Endodermal cell (in vitro differentiated cells): ENCODE measurements around the gene AUNIP. TPM values are rescaled to one million over a fixed set of nuclear protein-coding genes. Genes with fewer than 3 reads are reported as not detected.

Experiments
- DNase-seq: peaks from one replicate; pipeline ENCODE4 v3.0.0-alpha.2; 2017
- H3K27ac ChIP-seq: 2 replicates; pipeline ENCODE4 v1.5.1; 2013; ENCODE audit warnings: mild to moderate bottlenecking, low read depth, low read length, moderate library complexity
- H3K27me3 ChIP-seq: 2 replicates; pipeline ENCODE4 v1.6.1; 2013; ENCODE audit warnings: mild to moderate bottlenecking, low read length, moderate library complexity; ENCODE audit not compliant: insufficient read depth, control insufficient read depth, poor library complexity, severe bottlenecking
- H3K36me3 ChIP-seq: 2 replicates; pipeline ENCODE4 v1.7.0; 2013; ENCODE audit warnings: mild to moderate bottlenecking, low read length, moderate library complexity; ENCODE audit not compliant: control insufficient read depth, insufficient read depth
- H3K4me1 ChIP-seq: one replicate; pipeline ENCODE4 v1.7.0; 2013; ENCODE audit warnings: low read length; ENCODE audit not compliant: control insufficient read depth, insufficient read depth
- H3K4me3 ChIP-seq: 2 replicates; pipeline ENCODE4 v1.5.1; 2013; ENCODE audit warnings: mild to moderate bottlenecking, low read length, moderate library complexity
- H3K9ac ChIP-seq: 2 replicates; pipeline ENCODE4 v1.6.1; 2013; ENCODE audit warnings: mild to moderate bottlenecking, low read length, moderate library complexity; ENCODE audit not compliant: poor library complexity, severe bottlenecking; ENCODE audit errors: extremely low read depth
- H3K9me3 ChIP-seq: 2 replicates; pipeline ENCODE4 v1.6.1; 2013; ENCODE audit warnings: mild to moderate bottlenecking, low read length, moderate library complexity; ENCODE audit not compliant: control insufficient read depth
- H3K27ac Mint-ChIP-seq: 2 replicates; pipeline ENCODE4 v1.8.0; 2020; ENCODE audit warnings: mixed read lengths
- H3K27me3 Mint-ChIP-seq: 2 replicates; pipeline ENCODE4 v1.8.0; 2021; ENCODE audit warnings: mild to moderate bottlenecking, mixed read lengths; ENCODE audit not compliant: insufficient read depth
- H3K36me3 Mint-ChIP-seq: 2 replicates; pipeline ENCODE4 v1.8.0; 2020; ENCODE audit warnings: low read depth, mixed read lengths
- H3K4me1 Mint-ChIP-seq: 2 replicates; pipeline ENCODE4 v1.8.0; 2020; ENCODE audit warnings: mixed read lengths
- H3K4me3 Mint-ChIP-seq: 2 replicates; pipeline ENCODE4 v1.8.0; 2020; ENCODE audit warnings: mild to moderate bottlenecking, moderate library complexity, mixed read lengths
- H3K9me3 Mint-ChIP-seq: 2 replicates; pipeline ENCODE4 v1.8.0; 2020; ENCODE audit warnings: mild to moderate bottlenecking, mixed read lengths
- CTCF ChIP-seq: fragments of 200-600 bp; sonication (generic); conservative IDR thresholded peaks from 2 replicates; pipeline ENCODE4 v1.5.0; 2021; ENCODE audit warnings: antibody characterized with exemption, mild to moderate bottlenecking
- WGBS, 2 experiments: methylation state at CpG; one replicate each; pipeline versions ENCODE4 v1.1.5 to v1.1.7; 2013; ENCODE audit warnings: missing lambda C conversion rate in 2 of 2, mixed read lengths in 1 of 2; ENCODE audit not compliant: insufficient coverage in 1 of 2, insufficient read length in 1 of 2; 5-methylcytosine and 5-hydroxymethylcytosine counted together
- total RNA-seq, 2 donors: library from RNA; stranded (reverse); fragmentation: NEBNext Ultra II Directional in 1 of 2; extraction: Animal tissue kit (Norgen Biotek cat#: 25700) in 1 of 2; gene quantifications; 2 replicates in 1 of 2; 3 replicates in 1 of 2; pipeline ENCODE4 v1.2.1, GENCODE V29; 2021

Gene AUNIP
- total RNA-seq, 2 donors from 2014 or later = 14.3 to 19.5 TPM

GRCh38 chr1:25829046-25829445 lies 30.2 kb downstream of the AUNIP start:
- no peak overlapping the region for H3K4me3 Mint-ChIP-seq
- peaks cover 20% of the 10 kb centered on the region for H3K27me3 ChIP-seq
- peaks cover 65% of the 10 kb centered on the region for H3K36me3 Mint-ChIP-seq
- H3K9me3 Mint-ChIP-seq = no peaks in the 10 kb centered on the region
- no peak for TF ChIP-seq CTCF
- no peak overlapping the region for H3K27ac ChIP-seq
- no peak overlapping the region for H3K27ac Mint-ChIP-seq
- no peaks in the 10 kb centered on the region for H3K9me3 ChIP-seq
- H3K9ac ChIP-seq = no peak overlapping the region
- no peak for DNase-seq
- peaks cover 57% of the 10 kb centered on the region for H3K36me3 ChIP-seq
- peaks cover 15% of the 10 kb centered on the region for H3K27me3 Mint-ChIP-seq
- no peak overlapping the region for H3K4me3 ChIP-seq
- 93 to 100% methylated on average over 1 of the region's 1 CpG for WGBS, 2 experiments
- peaks cover 23% of the 10 kb centered on the region for H3K4me1 ChIP-seq
- peaks cover 24% of the 10 kb centered on the region for H3K4me1 Mint-ChIP-seq

- no peaks in the 10 kb centered on the region for H3K9me3 ChIP-seq
- H3K4me1 ChIP-seq = peaks cover 23% of the 10 kb centered on the region
- peaks cover 20% of the 10 kb centered on the region for H3K27me3 ChIP-seq
- no peak for DNase-seq
- H3K4me1 Mint-ChIP-seq = peaks cover 21% of the 10 kb centered on the region
- TF ChIP-seq CTCF = no peak
- no peak overlapping the region for H3K27ac ChIP-seq
- peaks cover 57% of the 10 kb centered on the region for H3K36me3 ChIP-seq
- H3K4me3 ChIP-seq = no peak overlapping the region
- no peaks in the 10 kb centered on the region for H3K9me3 Mint-ChIP-seq
- H3K27me3 Mint-ChIP-seq = peaks cover 15% of the 10 kb centered on the region
- peaks cover 63% of the 10 kb centered on the region for H3K36me3 Mint-ChIP-seq
- WGBS, 2 experiments = 90 to 100% methylated on average over 1 to 3 of the region's 3 CpGs
- no peak overlapping the region for H3K27ac Mint-ChIP-seq
- H3K4me3 Mint-ChIP-seq = no peak overlapping the region
- H3K9ac ChIP-seq = no peak overlapping the region
Observed at GRCh38 chr1:25828491-25828890, 30.8 kb downstream of the AUNIP start.

- peaks cover 20% of the 10 kb centered on the region for H3K27me3 ChIP-seq
- DNase-seq = no peak
- Mint-ChIP-seq H3K27me3 (peaks cover 19% of the 10 kb centered on the region), H3K9me3 (no peaks in the 10 kb centered on the region), H3K27ac (no peak overlapping the region), H3K36me3 (peaks cover 51% of the 10 kb centered on the region), H3K4me1 (peaks cover 15% of the 10 kb centered on the region), H3K4me3 (no peak overlapping the region)
- H3K9me3 ChIP-seq = no peaks in the 10 kb centered on the region
- H3K36me3 ChIP-seq = peaks cover 48% of the 10 kb centered on the region
- H3K9ac ChIP-seq = no peak overlapping the region
- no peak overlapping the region for H3K4me3 ChIP-seq
- H3K27ac ChIP-seq = no peak overlapping the region
- no peak for TF ChIP-seq CTCF
- peaks cover 9% of the 10 kb centered on the region for H3K4me1 ChIP-seq
- WGBS, 2 experiments = 89 to 90% methylated on average over 5 to 10 of the region's 10 CpGs
Observed at GRCh38 chr1:25826571-25826970, 32.7 kb downstream of the AUNIP start.
